Measurements from ENCODE around the gene BRF1. TPM values are rescaled to one million over a fixed set of nuclear protein-coding genes. Genes with fewer than 3 reads are reported as not detected.

Gene BRF1
- total RNA-seq, 1 experiment from 2014 or later = 41.8 TPM

- no TSS peak for BruUV-seq (replicated peaks)
- ChIA-PET POLR2A (ENCODE audit: low non-redundant PET) (no interaction called here), CTCF (no interaction called here)
- Histone ChIP-seq H3K4me3 (ENCODE audit: low read depth, low read length, poor library complexity, severe bottlenecking) (peak overlapping the region; percentile 59), H3K27ac (ENCODE audit: low read depth, low read length, poor library complexity, severe bottlenecking) (no peak overlapping the region), H3K4me1 (ENCODE audit: insufficient read depth, low read length, poor library complexity, severe bottlenecking) (peaks cover 5% of the 10 kb centered on the region), H3K36me3 (ENCODE audit: insufficient read depth, low read length, poor library complexity, severe bottlenecking) (peaks cover 16% of the 10 kb centered on the region), H3K27me3 (replicated peaks; ENCODE audit: insufficient read depth, low read depth, low read length, poor library complexity) (no peaks in the 10 kb centered on the region), H3K9me3 (ENCODE audit: low read depth, low read length, poor library complexity, severe bottlenecking) (no peaks in the 10 kb centered on the region)
- TF ChIP-seq CTCF (conservative IDR thresholded peaks at IDR 0.05; ENCODE audit: low read depth, low read length) = no peak
- no peak for TF ChIP-seq EZH2 (IDR thresholded peaks at IDR 0.05; ENCODE audit: borderline replicate concordance, low read depth, low read length, poor library complexity, severe bottlenecking)
- intact Hi-C loops (cut with micrococcal nuclease; ENCODE audit: unreplicated experiment) = no loop called here
- no peak for DNase-seq (ENCODE audit: low spot score)
Observed at GRCh38 chr14:105250008-105250366, 50.8 kb downstream of the BRF1 start.

GRCh38 chr14:105249182-105250007 lies 51.4 kb downstream of the BRF1 start:
- ChIA-PET POLR2A (ENCODE audit: low non-redundant PET) (no interaction called here), CTCF (interaction anchor here (0.7 kb wide), 2 partner anchors 159 to 161 kb away, joined by 6 to 8 read pairs; no protein-coding TSS in a partner anchor)
- DNase-seq (ENCODE audit: low spot score) = peak; percentile 36
- Histone ChIP-seq H3K4me3 (ENCODE audit: low read depth, low read length, poor library complexity, severe bottlenecking) (peak overlapping the region; percentile 59), H3K9me3 (ENCODE audit: low read depth, low read length, poor library complexity, severe bottlenecking) (no peaks in the 10 kb centered on the region), H3K27ac (ENCODE audit: low read depth, low read length, poor library complexity, severe bottlenecking) (peak overlapping the region; percentile 81), H3K4me1 (ENCODE audit: insufficient read depth, low read length, poor library complexity, severe bottlenecking) (peaks cover 5% of the 10 kb centered on the region), H3K36me3 (ENCODE audit: insufficient read depth, low read length, poor library complexity, severe bottlenecking) (peaks cover 16% of the 10 kb centered on the region), H3K27me3 (replicated peaks; ENCODE audit: insufficient read depth, low read depth, low read length, poor library complexity) (no peaks in the 10 kb centered on the region)
- no TSS peak for BruUV-seq (replicated peaks)
- TF ChIP-seq EZH2 (IDR thresholded peaks at IDR 0.05; ENCODE audit: borderline replicate concordance, low read depth, low read length, poor library complexity, severe bottlenecking) (no peak), CTCF (conservative IDR thresholded peaks at IDR 0.05; ENCODE audit: low read depth, low read length) (no peak)
- intact Hi-C loops (cut with micrococcal nuclease; ENCODE audit: unreplicated experiment) = no loop called here

- ChIA-PET CTCF (interaction anchor here (0.5 to 0.7 kb wide), 4 partner anchors 80 to 160 kb away, joined by 3 to 8 read pairs (median 6); no protein-coding TSS in a partner anchor), POLR2A (ENCODE audit: low non-redundant PET) (no interaction called here)
- intact Hi-C loops (cut with micrococcal nuclease; ENCODE audit: unreplicated experiment) = no loop called here
- Histone ChIP-seq H3K4me3 (ENCODE audit: low read depth, low read length, poor library complexity, severe bottlenecking) (peak within 1 kb of the TSS; percentile 59), H3K27me3 (replicated peaks; ENCODE audit: insufficient read depth, low read depth, low read length, poor library complexity) (no peaks in the 10 kb centered on the region), H3K36me3 (ENCODE audit: insufficient read depth, low read length, poor library complexity, severe bottlenecking) (peaks cover 16% of the 10 kb centered on the region), H3K27ac (ENCODE audit: low read depth, low read length, poor library complexity, severe bottlenecking) (peak within 1 kb of the TSS; percentile 81), H3K4me1 (ENCODE audit: insufficient read depth, low read length, poor library complexity, severe bottlenecking) (peaks cover 5% of the 10 kb centered on the region), H3K9me3 (ENCODE audit: low read depth, low read length, poor library complexity, severe bottlenecking) (no peaks in the 10 kb centered on the region)
- BruUV-seq (replicated peaks) = no TSS peak
- peak; percentile 92 for DNase-seq (ENCODE audit: low spot score)
- no peak for TF ChIP-seq CTCF (conservative IDR thresholded peaks at IDR 0.05; ENCODE audit: low read depth, low read length)
- TF ChIP-seq EZH2 (IDR thresholded peaks at IDR 0.05; ENCODE audit: borderline replicate concordance, low read depth, low read length, poor library complexity, severe bottlenecking) = no peak
Observed at GRCh38 chr14:105248368-105249181, 52.2 kb downstream of the BRF1 start, which contains the start of gene BTBD6. Gene BTBD6 (plus strand): TSS chr14:105248533. CDS start chr14:105248712, 179 bp downstream.

Data from A673 (cell line).